SU-DHL-6 (cell line): ENCODE measurements around the gene IFIT3.

Experiments
- EZH2phosphoT487 ChIP-seq: fragments of 200-600 bp; sonication (generic), shearing (Covaris generic); conservative IDR thresholded peaks from 2 replicates; pipeline ENCODE4 v1.6.1; 2018; ENCODE audit warnings: mild to moderate bottlenecking, antibody characterized with exemption, low read length, moderate library complexity, mixed read lengths
- TF ChIP-seq, protein P1 (sequence below): fragments of 200-600 bp; sonication (generic); IDR thresholded peaks from one replicate; pipeline ENCODE4 v1.5.1; 2017; ENCODE audit warnings: antibody characterized with exemption, mild to moderate bottlenecking, low read length, moderate library complexity; ENCODE audit not compliant: insufficient read depth, poor library complexity, severe bottlenecking

DNA sequence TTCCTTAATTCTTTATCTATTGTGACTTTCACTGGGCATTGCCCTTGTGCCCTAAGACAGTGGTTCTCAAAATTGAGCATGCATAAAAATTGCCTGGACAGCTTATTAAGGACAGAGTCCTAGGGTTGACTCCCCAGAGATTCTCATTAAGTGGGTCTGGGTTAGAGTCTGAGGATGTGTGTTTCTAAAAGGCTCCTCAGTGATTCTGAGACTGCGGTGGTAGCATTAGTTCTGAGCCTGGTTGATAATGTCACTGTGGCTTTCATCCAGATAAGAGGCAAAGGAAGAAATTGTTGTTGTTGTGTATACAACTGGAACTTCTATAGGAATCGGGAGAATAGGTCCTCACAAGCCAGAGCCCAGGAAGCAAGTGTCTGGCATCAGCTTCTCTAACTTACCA is 24.6 kb upstream of the IFIT3 start:
- TF ChIP-seq, protein P1, sequence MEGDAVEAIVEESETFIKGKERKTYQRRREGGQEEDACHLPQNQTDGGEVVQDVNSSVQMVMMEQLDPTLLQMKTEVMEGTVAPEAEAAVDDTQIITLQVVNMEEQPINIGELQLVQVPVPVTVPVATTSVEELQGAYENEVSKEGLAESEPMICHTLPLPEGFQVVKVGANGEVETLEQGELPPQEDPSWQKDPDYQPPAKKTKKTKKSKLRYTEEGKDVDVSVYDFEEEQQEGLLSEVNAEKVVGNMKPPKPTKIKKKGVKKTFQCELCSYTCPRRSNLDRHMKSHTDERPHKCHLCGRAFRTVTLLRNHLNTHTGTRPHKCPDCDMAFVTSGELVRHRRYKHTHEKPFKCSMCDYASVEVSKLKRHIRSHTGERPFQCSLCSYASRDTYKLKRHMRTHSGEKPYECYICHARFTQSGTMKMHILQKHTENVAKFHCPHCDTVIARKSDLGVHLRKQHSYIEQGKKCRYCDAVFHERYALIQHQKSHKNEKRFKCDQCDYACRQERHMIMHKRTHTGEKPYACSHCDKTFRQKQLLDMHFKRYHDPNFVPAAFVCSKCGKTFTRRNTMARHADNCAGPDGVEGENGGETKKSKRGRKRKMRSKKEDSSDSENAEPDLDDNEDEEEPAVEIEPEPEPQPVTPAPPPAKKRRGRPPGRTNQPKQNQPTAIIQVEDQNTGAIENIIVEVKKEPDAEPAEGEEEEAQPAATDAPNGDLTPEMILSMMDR, result no peak
- TF ChIP-seq EZH2phosphoT487, result no peak
